Measurements from ENCODE around the gene MAPK8IP3. TPM values are rescaled to one million over a fixed set of nuclear protein-coding genes. Genes with fewer than 3 reads are reported as not detected.
"Not testable (repeated sequence)": the region's sequence is repeated elsewhere in the genome, so short reads cannot be mapped to it uniquely, and the experiment has no call there.

MAPK8IP3 gene
- total RNA-seq, 1 donor from 2014 or later, result 201 TPM

GRCh38 chr16:1715220-1715619 is 9.2 kb downstream of the MAPK8IP3 start:
- no peak for TF ChIP-seq CTCF (IDR thresholded peaks at IDR 0.05)
- ChIA-PET POLR2A (interaction anchor here (1.2 kb wide), 1 partner anchor 9 kb away, joined by 3 read pairs; the partner anchor contains the start of gene MAPK8IP3), CTCF (interaction anchor here (1.7 kb wide), 1 partner anchor 9 kb away, joined by 7 read pairs; the partner anchor contains the start of gene MAPK8IP3)
- ATAC-seq (ENCODE audit: low read depth), result no peak
- intact Hi-C loops (cut with micrococcal nuclease), result loop anchor here (2.0 to 5.0 kb wide), 2 partner anchors 68 to 408 kb away; partner anchors contain the start of genes NUBP2, SPSB3 and UBE2I
- Mint-ChIP-seq H3K4me3 (no peak overlapping the region), H3K36me3 (ENCODE audit: low read depth) (peaks cover 19% of the 10 kb centered on the region), H3K4me1 (peaks cover 80% of the 10 kb centered on the region), H3K9me3 (no peaks in the 10 kb centered on the region), H3K27me3 (no peaks in the 10 kb centered on the region), H3K27ac (peak overlapping the region; percentile 80)
- DNase-seq, result no peak

- H3K4me1 Mint-ChIP-seq, result peaks cover 81% of the 10 kb centered on the region
- H3K36me3 Mint-ChIP-seq (ENCODE audit: low read depth), result peaks cover 15% of the 10 kb centered on the region
- CTCF ChIA-PET, result interaction anchor here (3.2 kb wide), 1 partner anchor 12 kb away, joined by 16 read pairs; the partner anchor contains the start of gene MAPK8IP3
- intact Hi-C loops (cut with micrococcal nuclease), result loop anchor here (5.0 kb wide), 1 partner anchor 411 kb away; the partner anchor contains the start of gene UBE2I
- H3K27me3 Mint-ChIP-seq; DNase-seq; H3K4me3 Mint-ChIP-seq; H3K9me3 Mint-ChIP-seq; ATAC-seq (ENCODE audit: low read depth): not testable (repeated sequence)
- H3K27ac Mint-ChIP-seq, result peak overlapping the region; percentile 79
- POLR2A ChIA-PET, result interaction anchor here (0.6 to 1.8 kb wide), 8 partner anchors 8 to 260 kb away, joined by 3 to 22 read pairs (median 3); partner anchors contain the start of genes JPT2 and MAPK8IP3
These were observed 12.2 kb downstream of the MAPK8IP3 start for GRCh38 chr16:1718236-1718635.

- CTCF ChIA-PET, result interaction anchor here (0.7 to 3.2 kb wide), 2 partner anchors 13 to 285 kb away, joined by 3 to 16 read pairs; partner anchors contain the start of gene MAPK8IP3
- intact Hi-C loops (cut with micrococcal nuclease), result loop anchor here (5.0 kb wide), 1 partner anchor 412 kb away; the partner anchor contains the start of gene UBE2I
- H3K27me3 Mint-ChIP-seq; H3K36me3 Mint-ChIP-seq (ENCODE audit: low read depth); DNase-seq; H3K9me3 Mint-ChIP-seq: not testable (repeated sequence)
- peaks cover 78% of the 10 kb centered on the region for H3K4me1 Mint-ChIP-seq
- POLR2A ChIA-PET, result interaction anchor here (0.6 to 1.5 kb wide), 5 partner anchors 10 to 108 kb away, joined by 3 to 5 read pairs (median 3); partner anchors contain the start of genes NME3, NUBP2 and SPSB3
- peak; percentile 37 for ATAC-seq (ENCODE audit: low read depth)
- H3K27ac Mint-ChIP-seq, result peak overlapping the region; percentile 59
- peak overlapping the region; percentile 46 for H3K4me3 Mint-ChIP-seq
These were observed 13.7 kb downstream of the MAPK8IP3 start for GRCh38 chr16:1719559-1720229.

DNA sequence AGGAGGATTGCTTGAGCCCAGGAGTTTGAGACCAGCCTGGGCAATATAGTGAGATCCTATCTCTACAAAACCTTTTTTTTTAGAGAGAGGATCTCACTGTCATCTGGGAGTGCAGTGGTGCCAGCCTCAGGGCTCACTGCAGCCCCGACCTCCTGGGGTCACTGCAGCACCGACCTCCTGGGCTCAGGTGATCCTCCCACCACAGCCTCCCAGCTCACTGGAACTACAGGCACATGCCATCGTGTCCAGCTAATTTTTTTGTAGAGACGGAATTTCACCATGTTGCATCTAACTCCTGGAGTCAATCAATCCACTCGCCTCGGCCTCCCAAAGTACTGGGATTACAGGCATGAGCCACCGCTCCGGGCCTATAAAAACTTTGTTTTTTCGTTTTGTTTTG is 15.4 kb downstream of the MAPK8IP3 start:
- H3K9me3 Mint-ChIP-seq, result no peaks in the 10 kb centered on the region
- CTCF ChIA-PET, result no interaction called here
- POLR2A ChIA-PET, result interaction anchor here (0.6 to 0.7 kb wide), 2 partner anchors 26 to 1284 kb away, joined by 3 read pairs; no protein-coding TSS in a partner anchor
- intact Hi-C loops (cut with micrococcal nuclease), result no loop called here
- no peak for DNase-seq
- peak overlapping the region; percentile 35 for H3K27ac Mint-ChIP-seq
- peaks cover 81% of the 10 kb centered on the region for H3K4me1 Mint-ChIP-seq
- TF ChIP-seq CTCF (IDR thresholded peaks at IDR 0.05), result no peak
- ATAC-seq (ENCODE audit: low read depth), result no peak
- peaks cover 13% of the 10 kb centered on the region for H3K36me3 Mint-ChIP-seq (ENCODE audit: low read depth)
- no peaks in the 10 kb centered on the region for H3K27me3 Mint-ChIP-seq
- no peak overlapping the region for H3K4me3 Mint-ChIP-seq

DNA sequence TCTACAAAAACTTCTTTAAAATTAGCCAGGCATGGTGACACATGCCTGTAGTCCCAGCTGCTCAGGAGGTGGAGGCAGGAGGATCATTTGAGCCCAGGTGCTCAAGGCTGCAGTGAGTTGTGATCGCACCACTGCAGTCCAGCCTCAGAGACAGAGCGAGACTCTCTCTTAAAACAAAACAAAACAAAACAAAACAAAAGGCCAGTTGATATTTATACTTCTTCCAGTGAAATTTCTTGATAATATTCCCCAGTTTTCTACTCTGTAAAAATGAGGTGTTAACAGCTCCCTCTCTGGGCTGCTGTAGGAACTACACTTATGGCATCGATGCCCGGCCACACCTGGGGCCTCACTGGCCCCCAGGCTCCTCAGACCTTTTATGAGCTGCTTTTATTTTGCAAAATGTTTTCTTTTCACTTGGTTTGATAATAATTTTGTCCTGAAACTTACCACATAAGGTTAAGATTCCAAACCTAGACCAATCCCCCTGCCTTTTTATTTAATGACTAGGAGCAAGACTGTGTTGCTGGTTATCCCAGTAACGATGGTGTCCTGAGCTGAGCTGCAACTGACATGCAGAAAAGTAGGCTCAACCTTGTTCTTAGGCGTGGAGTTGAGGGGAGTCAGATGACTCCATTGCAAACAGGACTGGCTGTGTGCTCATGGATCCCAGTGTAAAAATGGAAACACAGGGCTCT is 17.6 kb downstream of the MAPK8IP3 start:
- Mint-ChIP-seq H3K4me3 (peak overlapping the region; percentile 60), H3K27ac (peak overlapping the region; percentile 76), H3K9me3 (no peaks in the 10 kb centered on the region), H3K27me3 (no peaks in the 10 kb centered on the region), H3K36me3 (ENCODE audit: low read depth) (peaks cover 30% of the 10 kb centered on the region), H3K4me1 (peaks cover 72% of the 10 kb centered on the region)
- peak; percentile 59 for ATAC-seq (ENCODE audit: low read depth)
- intact Hi-C loops (cut with micrococcal nuclease), result loop anchor here (1.0 kb wide), 1 partner anchor 45 kb away; the partner anchor contains the start of gene JPT2
- peak; percentile 95 for TF ChIP-seq CTCF (IDR thresholded peaks at IDR 0.05)
- CTCF ChIA-PET, result interaction anchor here (0.8 to 1.5 kb wide), 4 partner anchors 9 to 252 kb away, joined by 3 to 7 read pairs (median 5); no protein-coding TSS in a partner anchor
- POLR2A ChIA-PET, result interaction anchor here (0.6 kb wide), 1 partner anchor 371 kb away, joined by 6 read pairs; no protein-coding TSS in a partner anchor
- no peak for DNase-seq

Measured in activated B cell treated with CpG ODN at 0.5 μM for 24 hours (primary cell).